HG02759 (cell line): ENCODE results near the gene CYB5A.

ENCODE experiments used
- ATAC-seq: cut with Tn5 transposase; IDR thresholded peaks from one replicate; pipeline ENCODE4 v1.9.1; 2021; ENCODE audit warnings: mild to moderate bottlenecking, moderate library complexity; ENCODE audit not compliant: unreplicated experiment

CYB5A gene

DNA sequence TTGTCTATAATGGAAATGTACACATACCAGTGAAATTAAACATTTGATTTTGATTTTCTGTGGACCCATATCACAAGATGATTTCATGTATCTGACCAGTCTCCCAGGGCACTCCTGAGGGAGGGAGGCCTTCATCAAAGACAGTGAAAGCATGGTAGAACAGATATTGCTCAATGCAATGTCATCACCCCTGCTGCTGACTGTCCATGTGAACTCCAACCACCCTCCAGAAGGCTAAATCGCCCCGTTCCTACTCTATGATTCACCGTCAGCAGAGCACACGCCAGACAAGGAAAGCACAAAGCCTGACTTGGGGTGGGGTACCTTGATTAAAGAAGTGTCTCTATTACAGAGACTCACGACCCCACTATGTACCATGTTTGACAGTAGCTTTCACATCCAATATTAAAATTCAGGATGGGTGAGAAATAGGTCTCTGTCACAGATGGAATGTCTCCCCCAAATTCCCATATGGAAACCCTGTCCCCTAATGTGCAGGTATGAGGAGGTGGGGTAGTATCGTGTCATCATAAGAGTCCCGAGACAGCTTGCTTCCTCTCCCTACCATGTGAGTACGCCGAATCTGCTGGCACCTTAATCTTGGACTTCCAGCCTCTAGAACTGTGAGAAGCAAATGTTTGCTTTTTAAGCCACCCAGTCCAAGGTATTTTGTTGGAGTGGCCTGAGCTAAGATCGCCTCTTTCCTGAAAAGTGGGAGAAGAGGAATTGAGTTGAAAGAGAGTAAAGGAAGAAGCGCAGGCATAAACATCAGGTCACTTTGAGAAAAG, 42.4 kb downstream of the CYB5A start:
- no peak for ATAC-seq

DNA sequence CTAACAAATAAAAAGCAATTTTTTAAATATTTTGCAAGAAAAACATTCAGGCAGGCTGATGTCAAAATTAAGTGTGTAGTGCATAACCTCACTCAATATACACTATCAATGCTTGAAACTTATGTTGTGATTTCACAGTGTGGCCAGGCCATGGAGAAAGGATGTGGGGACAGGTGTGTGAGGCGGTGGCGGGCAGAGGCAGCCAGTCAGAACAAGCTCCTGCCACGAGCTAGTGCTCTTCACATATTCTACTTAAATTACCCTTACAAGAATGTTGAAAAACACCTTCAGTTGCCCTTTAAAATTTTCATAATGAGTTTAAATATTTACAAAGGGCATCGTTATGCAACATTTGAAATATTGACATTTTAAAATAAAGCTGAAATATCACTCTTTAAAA, 43.2 kb downstream of the CYB5A start:
- peak; percentile 72 for ATAC-seq

DNA sequence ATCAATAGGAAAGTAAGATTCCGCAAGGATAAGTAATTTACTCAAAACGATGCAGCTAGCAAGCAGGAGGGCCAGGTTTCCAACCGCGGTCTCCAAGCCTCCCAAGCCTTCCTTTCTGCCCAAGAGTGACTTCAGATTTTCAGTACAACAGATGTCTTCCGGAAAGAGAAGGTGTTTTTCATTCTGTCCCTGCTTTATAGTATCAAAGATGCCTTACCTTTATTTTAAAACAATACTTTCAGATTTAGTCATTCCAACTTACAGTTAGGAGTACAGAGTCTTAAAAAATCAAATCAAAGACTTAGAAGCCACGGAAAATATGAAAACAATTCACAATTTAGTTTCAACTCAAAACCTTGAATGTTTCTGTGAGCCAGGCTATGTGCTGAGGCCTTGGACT, 43.6 kb downstream of the CYB5A start:
- ATAC-seq: no peak

DNA sequence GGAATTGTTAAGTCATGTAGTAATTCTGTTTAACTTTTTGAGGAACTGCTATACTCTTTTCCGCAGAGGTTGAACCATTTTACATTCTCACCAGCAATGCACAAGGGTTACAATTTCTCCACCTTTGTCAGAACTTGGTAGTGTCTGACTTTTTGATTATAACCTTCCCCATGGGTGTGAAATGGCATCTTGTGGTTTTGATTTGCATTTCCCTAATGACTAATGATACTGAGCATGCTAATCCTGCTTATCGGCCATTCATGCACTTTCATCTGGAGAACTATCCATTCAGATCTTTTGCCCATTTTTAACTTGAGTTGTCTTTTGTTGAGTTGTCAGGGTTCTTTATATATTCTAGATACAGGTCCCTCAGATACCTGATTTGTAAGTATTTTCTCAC, 47.2 kb downstream of the CYB5A start:
- ATAC-seq: no peak

DNA sequence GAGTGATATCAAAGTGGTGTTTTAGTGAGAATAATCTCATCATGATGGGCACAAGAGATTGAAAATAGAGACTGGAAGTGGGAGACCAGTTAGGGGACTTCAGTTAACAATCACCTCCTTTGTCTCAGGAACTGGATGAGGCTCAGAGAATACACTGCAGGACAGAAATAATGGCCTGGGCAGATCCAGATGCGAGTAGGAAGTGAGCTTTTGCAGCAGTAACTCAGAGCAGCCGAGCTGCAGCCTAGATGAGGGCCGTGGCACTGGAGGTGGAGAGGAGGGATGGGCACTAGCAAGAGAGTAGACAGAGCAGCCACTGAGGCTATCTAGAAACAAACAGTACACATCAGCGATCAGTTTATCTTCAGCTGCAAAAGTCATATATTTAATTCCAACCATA, 48.6 kb downstream of the CYB5A start:
- ATAC-seq: no peak

GRCh38 chr18:74242438-74243096, 49.2 kb downstream of the CYB5A start:
- no peak for ATAC-seq

GRCh38 chr18:74241970-74242369, 49.8 kb downstream of the CYB5A start:
- ATAC-seq: no peak

DNA sequence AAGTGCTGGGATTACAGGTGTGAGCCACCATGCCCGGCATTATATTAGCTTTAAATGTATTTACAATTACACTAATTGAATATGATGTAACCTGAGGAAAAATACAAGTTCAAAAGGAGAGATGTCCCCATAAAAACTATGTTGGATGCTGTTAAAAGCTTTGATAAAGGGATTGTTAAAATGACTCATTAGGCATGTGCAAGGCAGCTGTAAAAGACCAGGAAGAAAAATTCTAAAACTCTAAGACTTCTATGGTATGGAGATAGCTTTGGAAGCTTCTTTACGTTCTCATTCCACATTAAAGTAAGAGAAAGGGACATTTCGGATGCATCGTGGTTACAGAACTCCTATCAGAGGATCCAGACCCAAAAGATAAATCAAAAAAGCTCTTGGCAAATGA, 50.3 kb downstream of the CYB5A start:
- ATAC-seq: no peak

- no peak for ATAC-seq
These were observed 52.2 kb downstream of the CYB5A start for GRCh38 chr18:74239567-74239966.

DNA sequence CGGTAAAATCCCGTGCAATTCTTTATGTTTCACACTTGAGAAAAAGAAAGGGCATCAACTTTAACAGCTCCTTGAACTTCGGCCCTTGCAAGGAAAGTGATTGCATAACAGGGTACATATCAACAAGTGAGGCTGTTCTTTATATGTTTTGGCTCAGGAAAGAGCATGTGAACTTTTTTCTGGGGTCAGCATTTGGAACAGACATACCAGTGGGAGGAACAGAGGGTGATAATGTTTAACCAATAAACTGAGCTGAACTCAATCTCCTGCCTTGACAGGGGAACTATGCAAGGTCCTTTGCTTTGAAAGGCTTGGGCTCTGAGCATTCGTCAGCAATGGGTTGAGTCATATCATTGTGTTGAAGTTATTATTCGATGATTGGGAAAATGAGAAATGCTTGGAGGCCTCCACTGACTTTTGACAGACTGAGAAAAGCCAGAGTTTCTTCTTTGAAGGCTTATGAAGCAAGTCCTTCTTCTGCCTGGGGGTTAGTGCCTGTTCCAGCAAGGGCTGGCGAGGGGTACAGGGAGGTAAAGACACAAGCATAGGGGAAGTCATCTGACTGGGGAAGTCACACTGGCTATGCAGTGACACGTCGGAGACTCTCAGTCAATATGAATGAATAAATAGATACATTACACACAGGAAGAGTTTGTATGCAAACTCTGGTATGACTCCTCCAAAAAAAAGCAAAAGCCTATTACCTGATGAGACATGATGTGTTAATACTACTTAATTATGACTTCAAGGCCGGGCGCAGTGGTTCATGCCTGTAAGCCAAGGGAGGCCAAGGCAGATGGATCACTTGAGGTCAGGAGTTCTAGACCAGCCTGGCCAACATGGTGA, 57.2 kb downstream of the CYB5A start:
- ATAC-seq: no peak

- ATAC-seq: no peak
These were observed 57.8 kb downstream of the CYB5A start for GRCh38 chr18:74233933-74234325.

- no peak for ATAC-seq
These were observed 60.6 kb downstream of the CYB5A start for GRCh38 chr18:74230922-74231714.

DNA sequence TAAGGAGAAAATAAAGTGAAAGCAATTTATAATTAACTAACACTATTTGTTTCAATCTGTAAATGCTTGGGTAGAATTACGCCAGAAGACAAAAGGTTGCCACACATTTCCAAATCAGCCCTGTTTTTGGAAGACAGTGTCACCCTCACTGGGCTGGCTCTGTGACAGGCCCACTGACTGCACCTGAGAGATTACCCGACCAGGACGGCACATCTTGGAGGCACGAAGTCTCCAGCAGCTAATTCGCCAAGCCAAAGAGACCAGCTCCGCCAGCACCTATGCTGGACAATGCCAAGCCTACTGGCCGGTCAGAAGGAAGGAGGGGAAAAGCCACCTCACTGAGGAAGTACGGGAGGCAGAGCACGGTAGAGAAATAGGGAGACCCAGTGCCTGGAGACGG, 61.9 kb downstream of the CYB5A start:
- ATAC-seq: no peak

GRCh38 chr18:74229005-74229404, 62.8 kb downstream of the CYB5A start:
- no peak for ATAC-seq

DNA sequence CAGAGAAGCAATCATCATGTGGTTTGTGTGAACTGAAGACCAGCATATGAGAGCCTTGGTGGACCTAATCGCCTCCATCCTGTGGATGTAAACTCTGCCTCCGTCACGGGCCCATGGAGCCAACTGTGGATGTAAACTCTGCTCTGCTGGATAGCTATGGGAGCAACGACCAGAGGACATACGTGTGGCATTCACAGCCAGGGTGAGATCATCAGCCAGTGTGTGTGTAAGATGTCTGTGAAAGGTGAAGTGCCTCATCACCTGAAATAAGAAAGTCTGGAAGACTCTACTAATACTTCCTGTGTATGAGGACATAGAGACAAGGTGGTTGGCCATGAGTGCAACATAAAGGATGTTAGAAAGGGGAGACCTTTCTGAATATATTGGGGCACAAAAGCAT, 63.5 kb downstream of the CYB5A start:
- ATAC-seq: no peak

DNA sequence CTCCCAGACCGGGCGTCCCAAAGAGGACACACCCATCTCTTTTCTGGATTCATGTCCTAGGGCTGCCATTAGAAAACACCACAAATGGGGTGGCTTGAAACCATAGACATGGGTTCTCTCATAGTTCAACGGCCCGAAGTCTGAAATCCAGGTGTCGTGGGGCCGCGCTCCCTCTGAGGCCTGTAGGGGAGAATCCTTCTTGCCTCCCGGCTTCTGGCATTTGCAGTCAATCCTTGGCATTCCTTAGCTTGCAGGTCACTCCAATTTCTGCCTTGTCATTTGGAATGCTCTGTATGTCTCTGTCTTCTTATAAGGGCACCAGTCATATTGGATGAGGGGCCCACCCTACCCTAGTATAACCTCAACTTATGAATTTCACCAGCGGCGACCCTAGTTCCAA, 65.1 kb downstream of the CYB5A start:
- ATAC-seq: no peak

DNA sequence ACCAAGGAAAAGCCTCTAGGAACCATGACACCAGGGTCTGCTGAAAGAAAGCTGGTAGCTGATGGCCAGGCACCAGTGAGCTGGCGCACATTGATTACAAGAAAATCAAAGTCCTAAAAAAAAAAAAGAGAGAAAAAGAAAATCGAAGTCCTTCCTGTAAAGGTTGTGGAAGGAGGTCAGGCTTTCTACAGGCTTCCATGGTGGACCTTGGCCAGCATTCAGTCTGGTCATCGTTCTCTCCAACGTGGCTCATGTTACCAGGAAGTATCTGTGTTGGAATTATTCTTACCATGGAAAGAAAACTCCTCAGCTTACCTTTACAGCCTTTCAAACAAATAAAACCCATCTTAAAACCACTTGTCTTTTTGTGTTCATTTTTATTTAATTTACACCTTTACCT, 65.6 kb downstream of the CYB5A start:
- no peak for ATAC-seq

DNA sequence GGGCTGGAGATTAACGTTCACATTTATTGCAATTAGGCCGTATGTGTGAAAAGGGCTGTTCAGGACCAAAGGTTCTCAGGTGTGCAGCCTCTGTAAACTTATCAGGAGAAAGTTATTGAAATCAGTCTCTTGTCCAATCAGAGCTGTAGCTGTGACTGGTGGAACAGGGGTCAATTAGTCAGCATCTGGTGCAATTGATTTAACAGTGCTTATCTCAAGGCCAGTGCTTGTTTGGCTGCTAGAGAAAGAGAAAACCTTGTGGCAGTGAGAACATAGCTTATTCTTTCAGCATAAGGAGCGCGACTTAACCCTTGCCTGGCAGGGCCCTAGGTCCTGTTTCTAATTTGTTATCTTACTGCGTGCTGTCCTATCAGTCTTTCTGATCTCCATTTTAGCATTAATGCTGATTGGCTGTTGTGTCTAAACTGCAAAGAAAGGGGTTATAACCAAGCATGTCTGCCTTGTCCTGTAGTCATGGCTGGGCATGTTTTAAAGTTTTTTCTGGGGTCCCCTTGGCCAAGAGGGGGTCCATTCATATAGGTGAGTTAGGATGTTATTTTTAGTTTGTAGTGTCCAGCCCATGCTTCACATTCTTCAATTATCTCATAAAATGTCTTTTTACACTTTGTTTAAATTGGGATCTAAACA, 66.4 kb downstream of the CYB5A start:
- ATAC-seq: no peak

GRCh38 chr18:74222710-74223494, 68.9 kb downstream of the CYB5A start:
- no peak for ATAC-seq

DNA sequence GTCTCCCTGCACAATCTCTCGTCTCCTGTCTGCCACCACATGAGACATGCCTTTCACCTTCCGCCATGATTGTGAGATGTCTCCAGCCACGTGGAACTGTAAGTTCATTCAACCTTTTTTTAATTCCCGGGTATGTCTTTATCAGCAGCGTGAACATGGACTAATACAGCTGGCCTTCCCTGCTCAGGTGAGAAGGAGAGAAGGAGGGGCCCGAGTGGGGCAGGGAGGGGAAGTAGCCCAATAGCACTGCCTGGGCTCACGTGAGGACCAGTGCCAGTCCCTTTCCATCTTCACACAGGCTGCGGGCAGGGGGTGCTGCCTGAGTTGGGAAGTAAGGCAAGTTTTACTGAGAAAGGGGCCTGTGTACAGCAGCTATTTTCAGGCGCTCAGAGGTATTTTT, 70.7 kb downstream of the CYB5A start:
- no peak for ATAC-seq
